Measurements from ENCODE around the gene HTR3A. TPM values are rescaled to one million over a fixed set of nuclear protein-coding genes. Genes with fewer than 3 reads are reported as not detected.

Gene HTR3A
- total RNA-seq, 4 donors from 2014 or later, result 0.54 to 0.77 TPM; not detected in 2

DNA sequence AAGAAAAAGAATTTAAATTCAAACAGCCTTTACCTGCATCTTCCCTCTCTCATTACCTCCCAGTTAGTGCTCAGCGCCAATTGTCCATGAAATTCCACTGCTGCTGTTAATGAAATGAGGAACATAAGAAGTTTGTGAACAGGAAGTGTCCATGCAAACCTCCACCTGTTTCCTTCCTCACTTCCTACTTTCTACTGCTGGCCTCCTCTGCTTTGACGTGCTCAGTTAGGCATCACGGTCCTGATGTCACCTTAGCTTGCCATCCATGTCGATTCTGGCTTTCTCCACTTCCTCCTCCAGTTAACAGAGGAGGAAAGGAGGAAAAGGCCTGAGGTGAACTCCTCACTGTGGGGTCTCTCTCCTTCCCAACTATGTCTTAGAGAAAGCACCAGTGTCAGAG lies 26.9 kb upstream of the HTR3A start:
- H3K4me1 ChIP-seq, result no peaks in the 10 kb centered on the region
- peaks cover 20% of the 10 kb centered on the region for H3K27me3 ChIP-seq
- TF ChIP-seq CTCF (IDR thresholded peaks at IDR 0.05), result no peak
- no peak for TF ChIP-seq POLR2A (IDR thresholded peaks at IDR 0.05)
- no peak for TF ChIP-seq EP300 (IDR thresholded peaks at IDR 0.05)
- TF ChIP-seq POLR2AphosphoS5 (IDR thresholded peaks at IDR 0.05), result no peak
- no peak for ATAC-seq
- H3K9me3 ChIP-seq, result no peaks in the 10 kb centered on the region
- H3K4me3 ChIP-seq, result no peak overlapping the region
- H3K36me3 ChIP-seq, result no peaks in the 10 kb centered on the region
- WGBS, 2 donors (ENCODE audit: low coverage in 1 of 2), result 59 to 62% methylated on average over 2 to 4 of the region's 4 CpGs
- no peak overlapping the region for H3K27ac ChIP-seq

DNA sequence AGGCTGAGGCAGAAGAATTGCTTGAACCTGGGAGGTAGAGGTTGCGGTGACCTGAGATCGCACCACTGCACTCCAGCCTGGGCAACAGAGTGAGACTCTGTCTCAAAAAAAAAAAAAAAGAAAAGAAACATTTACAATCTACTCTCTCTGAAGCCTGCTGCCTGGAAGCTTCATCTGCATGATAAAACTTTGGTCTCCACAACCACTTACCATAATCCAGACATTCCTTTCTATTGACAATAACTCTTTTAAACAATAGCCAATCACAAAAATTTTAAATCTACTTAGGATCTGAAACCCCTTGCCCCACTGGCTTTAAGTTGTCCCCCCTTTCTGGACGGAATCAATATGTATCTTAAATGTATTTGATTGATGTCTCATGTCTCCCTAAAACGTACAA lies 25.0 kb upstream of the HTR3A start:
- no peak for TF ChIP-seq POLR2AphosphoS5 (IDR thresholded peaks at IDR 0.05)
- no peak for TF ChIP-seq CTCF (IDR thresholded peaks at IDR 0.05)
- no peak for TF ChIP-seq EP300 (IDR thresholded peaks at IDR 0.05)
- TF ChIP-seq POLR2A (IDR thresholded peaks at IDR 0.05), result no peak
- Histone ChIP-seq H3K4me3 (no peak overlapping the region), H3K27me3 (peaks cover 27% of the 10 kb centered on the region), H3K36me3 (no peaks in the 10 kb centered on the region), H3K9me3 (no peaks in the 10 kb centered on the region), H3K4me1 (no peaks in the 10 kb centered on the region), H3K27ac (no peak overlapping the region)
- no peak for ATAC-seq
- WGBS, 2 donors (ENCODE audit: low coverage in 1 of 2), result 30 to 53% methylated on average over 2 to 4 of the region's 4 CpGs

DNA sequence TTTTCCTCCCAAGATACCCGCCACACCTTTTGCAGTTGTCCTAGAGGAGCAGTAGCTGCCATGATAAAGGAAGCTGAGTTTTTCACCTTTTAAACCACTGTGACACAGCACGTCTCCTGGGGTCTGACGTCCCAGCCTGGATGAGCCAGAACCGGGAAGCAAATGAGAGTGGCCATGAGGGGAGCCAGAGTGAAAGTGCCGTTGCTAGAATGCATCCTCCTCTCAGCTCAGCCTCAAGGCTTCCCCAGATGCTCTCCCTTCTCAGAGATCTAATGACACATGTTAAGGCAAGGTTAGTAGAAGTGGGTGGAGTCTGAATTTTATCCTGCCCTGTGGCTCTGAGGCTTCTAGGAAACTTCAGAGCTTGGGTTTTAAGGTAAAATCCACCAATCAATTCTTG lies 23.4 kb upstream of the HTR3A start:
- ATAC-seq, result no peak
- 0 to 33% methylated on average over 2 to 4 of the region's 5 CpGs for WGBS, 2 donors (ENCODE audit: low coverage in 1 of 2)
- no peak overlapping the region for H3K4me3 ChIP-seq
- H3K36me3 ChIP-seq, result no peaks in the 10 kb centered on the region
- no peaks in the 10 kb centered on the region for H3K4me1 ChIP-seq
- H3K27me3 ChIP-seq, result peaks cover 37% of the 10 kb centered on the region
- no peak overlapping the region for H3K27ac ChIP-seq
- H3K9me3 ChIP-seq, result no peaks in the 10 kb centered on the region
- TF ChIP-seq CTCF (IDR thresholded peaks at IDR 0.05) (no peak), POLR2AphosphoS5 (IDR thresholded peaks at IDR 0.05) (no peak), POLR2A (IDR thresholded peaks at IDR 0.05) (no peak)

GRCh38 chr11:113952070-113952469 lies 22.8 kb upstream of the HTR3A start:
- H3K4me3 ChIP-seq, result no peak overlapping the region
- H3K27me3 ChIP-seq, result peaks cover 37% of the 10 kb centered on the region
- ATAC-seq, result no peak
- H3K9me3 ChIP-seq, result no peaks in the 10 kb centered on the region
- no peaks in the 10 kb centered on the region for H3K4me1 ChIP-seq
- TF ChIP-seq CTCF (IDR thresholded peaks at IDR 0.05) (no peak), POLR2AphosphoS5 (IDR thresholded peaks at IDR 0.05) (no peak), EP300 (IDR thresholded peaks at IDR 0.05) (no peak), POLR2A (IDR thresholded peaks at IDR 0.05) (no peak)
- WGBS, 2 donors (ENCODE audit: low coverage in 1 of 2), result 17 to 37% methylated on average over 1 to 7 of the region's 10 CpGs
- no peaks in the 10 kb centered on the region for H3K36me3 ChIP-seq
- no peak overlapping the region for H3K27ac ChIP-seq

DNA sequence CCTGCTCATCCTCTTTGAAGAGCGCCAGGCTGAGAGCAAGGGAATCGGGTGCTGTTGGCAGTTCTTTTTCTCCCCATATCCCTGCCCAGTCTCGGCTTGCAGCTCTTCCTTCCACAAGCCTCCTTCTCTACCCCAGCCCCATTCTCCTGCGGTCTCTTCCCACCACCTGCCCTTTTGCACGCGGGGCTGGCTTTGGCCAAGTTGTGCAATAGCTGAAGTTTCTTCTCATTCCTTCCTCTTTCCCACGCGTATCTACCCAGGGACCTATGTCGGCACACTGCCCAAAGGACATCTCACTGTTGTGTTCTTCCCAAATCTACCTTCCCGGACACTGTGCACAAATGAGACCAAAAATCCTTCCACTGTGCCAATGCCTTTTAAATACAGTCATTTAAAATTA lies 22.3 kb upstream of the HTR3A start:
- H3K27me3 ChIP-seq, result peaks cover 42% of the 10 kb centered on the region
- WGBS, 2 donors (ENCODE audit: low coverage in 1 of 2), result 79 to 81% methylated on average over 8 to 9 of the region's 10 CpGs
- TF ChIP-seq EP300 (IDR thresholded peaks at IDR 0.05), result no peak
- TF ChIP-seq POLR2AphosphoS5 (IDR thresholded peaks at IDR 0.05), result no peak
- no peaks in the 10 kb centered on the region for H3K9me3 ChIP-seq
- no peaks in the 10 kb centered on the region for H3K36me3 ChIP-seq
- no peak overlapping the region for H3K27ac ChIP-seq
- no peak overlapping the region for H3K4me3 ChIP-seq
- ATAC-seq, result no peak
- no peaks in the 10 kb centered on the region for H3K4me1 ChIP-seq
